Prostate gland (tissue), 2 donors: Measurements from ENCODE around the gene SPC24.
"Not testable (repeated sequence)": the region's sequence is repeated elsewhere in the genome, so short reads cannot be mapped to it uniquely, and the experiment has no call there.

Source experiments
- POLR2A ChIP-seq: fragments of 450-650 bp; IDR thresholded peaks from one replicate; pipeline ENCODE4 v1.6.1; 2016; ENCODE audit warnings: antibody characterized with exemption, mild to moderate bottlenecking
- POLR2AphosphoS5 ChIP-seq: sonication (generic); formaldehyde crosslinking; IDR thresholded peaks from one replicate; pipeline ENCODE4 v1.6.1; 2017; ENCODE audit warnings: antibody characterized with exemption
- TF ChIP-seq, protein P1 (sequence below), 4 experiments: fragments of 200-600 bp in 2 of 4; fragments of 450-650 bp in 2 of 4; sonication (generic) in 2 of 4; IDR thresholded peaks; 1 replicate in 3 of 4; 2 replicates in 1 of 4; pipeline ENCODE4 v1.5.1; 2016 to 2019; ENCODE audit warnings: antibody characterized with exemption in 4 of 4, mild to moderate bottlenecking in 2 of 4, moderate library complexity in 2 of 4

DNA sequence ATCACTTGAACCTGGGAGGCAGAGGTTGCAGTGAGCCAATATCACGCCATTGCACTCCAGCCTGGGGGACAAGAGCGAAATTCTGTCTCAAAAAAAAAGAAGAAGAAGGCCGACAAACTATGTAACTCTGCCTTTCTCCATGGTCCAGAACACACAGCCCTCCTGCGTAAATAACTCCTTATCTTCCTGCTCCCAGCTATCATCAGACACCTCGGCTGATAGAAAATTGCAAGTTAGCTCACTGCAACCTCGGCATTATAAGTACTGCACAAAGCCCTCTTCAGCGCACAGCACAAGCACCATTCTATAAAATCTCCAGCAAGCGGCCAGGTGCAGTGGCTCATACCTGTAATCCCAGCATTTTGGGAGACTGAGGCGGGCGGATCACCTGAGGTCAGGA is 51.9 kb downstream of the SPC24 start:
- TF ChIP-seq, protein P1, sequence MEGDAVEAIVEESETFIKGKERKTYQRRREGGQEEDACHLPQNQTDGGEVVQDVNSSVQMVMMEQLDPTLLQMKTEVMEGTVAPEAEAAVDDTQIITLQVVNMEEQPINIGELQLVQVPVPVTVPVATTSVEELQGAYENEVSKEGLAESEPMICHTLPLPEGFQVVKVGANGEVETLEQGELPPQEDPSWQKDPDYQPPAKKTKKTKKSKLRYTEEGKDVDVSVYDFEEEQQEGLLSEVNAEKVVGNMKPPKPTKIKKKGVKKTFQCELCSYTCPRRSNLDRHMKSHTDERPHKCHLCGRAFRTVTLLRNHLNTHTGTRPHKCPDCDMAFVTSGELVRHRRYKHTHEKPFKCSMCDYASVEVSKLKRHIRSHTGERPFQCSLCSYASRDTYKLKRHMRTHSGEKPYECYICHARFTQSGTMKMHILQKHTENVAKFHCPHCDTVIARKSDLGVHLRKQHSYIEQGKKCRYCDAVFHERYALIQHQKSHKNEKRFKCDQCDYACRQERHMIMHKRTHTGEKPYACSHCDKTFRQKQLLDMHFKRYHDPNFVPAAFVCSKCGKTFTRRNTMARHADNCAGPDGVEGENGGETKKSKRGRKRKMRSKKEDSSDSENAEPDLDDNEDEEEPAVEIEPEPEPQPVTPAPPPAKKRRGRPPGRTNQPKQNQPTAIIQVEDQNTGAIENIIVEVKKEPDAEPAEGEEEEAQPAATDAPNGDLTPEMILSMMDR (IDR thresholded peaks at IDR 0.05): not testable (repeated sequence)
- not testable (repeated sequence) for TF ChIP-seq POLR2AphosphoS5, POLR2A
